Stomach (tissue), 4 donors: ENCODE data around the gene GRB10.

ENCODE experiments used
- CTCF ChIP-seq, 7 experiments: fragments of 450-650 bp in 4 of 7; fragments of 200-600 bp in 3 of 7; sonication (generic) in 3 of 7; IDR thresholded peaks; one replicate each; pipeline ENCODE4 v1.5.1; 2016 to 2019; ENCODE audit warnings: antibody characterized with exemption in 7 of 7, control low read depth in 2 of 7, mild to moderate bottlenecking in 1 of 7
- EP300 ChIP-seq: sonication (generic); formaldehyde crosslinking; IDR thresholded peaks from one replicate; pipeline ENCODE4 v1.6.1; 2017; ENCODE audit warnings: antibody characterized with exemption
- POLR2A ChIP-seq, 4 donors: fragments of 450-650 bp; IDR thresholded peaks; one replicate each; pipeline ENCODE4 v1.6.1; 2016; ENCODE audit warnings: antibody characterized with exemption in 4 of 4, control low read depth in 2 of 4, mild to moderate bottlenecking in 1 of 4, moderate library complexity in 1 of 4
- POLR2AphosphoS5 ChIP-seq, 3 donors: sonication (generic); formaldehyde crosslinking; IDR thresholded peaks; one replicate each; pipeline ENCODE4 v1.6.1; 2016; ENCODE audit warnings: antibody characterized with exemption in 3 of 3

GRCh38 chr7:50766849-50767207 is 15.9 kb downstream of the GRB10 start:
- TF ChIP-seq POLR2A (IDR thresholded peaks at IDR 0.05) (no peak), CTCF (IDR thresholded peaks at IDR 0.05) (no peak), POLR2AphosphoS5 (IDR thresholded peaks at IDR 0.05) (no peak), EP300 (no peak)
